Smooth muscle cell (in vitro differentiated cells): ENCODE measurements around the gene YIPF2. TPM values are rescaled to one million over a fixed set of nuclear protein-coding genes. Genes with fewer than 3 reads are reported as not detected.
"Not testable (repeated sequence)": the region's sequence is repeated elsewhere in the genome, so short reads cannot be mapped to it uniquely, and the experiment has no call there.

ENCODE experiments used
- DNase-seq: peaks from one replicate; lab custom pipeline; 2025; ENCODE audit not compliant: unreplicated experiment; lab: John Stamatoyannopoulos, UW
- H2AFZ ChIP-seq: fragments of 200-600 bp; sonication (generic); 2 replicates; pipeline ENCODE4 v1.6.0; 2016; ENCODE audit warnings: antibody characterized with exemption, low read depth, mild to moderate bottlenecking
- H3F3A ChIP-seq: fragments of 200-600 bp; sonication (generic); 2 replicates; pipeline ENCODE4 v1.6.0; 2017; ENCODE audit warnings: antibody characterized with exemption, low read depth
- H3K27ac ChIP-seq: fragments of 200-600 bp; sonication (generic); 2 replicates; pipeline ENCODE4 v1.5.1; 2016; ENCODE audit warnings: low read depth, mild to moderate bottlenecking
- H3K27me3 ChIP-seq: fragments of 200-600 bp; sonication (generic); 2 replicates; pipeline ENCODE4 v1.6.1; 2016; ENCODE audit warnings: low read depth, mild to moderate bottlenecking
- H3K36me3 ChIP-seq: fragments of 200-600 bp; sonication (generic); 2 replicates; pipeline ENCODE4 v1.5.1; 2016; ENCODE audit warnings: low read depth
- H3K4me1 ChIP-seq: fragments of 200-600 bp; sonication (generic); 2 replicates; pipeline ENCODE4 v1.5.1; 2016; ENCODE audit warnings: low read depth
- H3K4me2 ChIP-seq: fragments of 200-600 bp; sonication (generic); 2 replicates; pipeline ENCODE4 v1.6.0; 2016; ENCODE audit warnings: mild to moderate bottlenecking
- H3K4me3 ChIP-seq: fragments of 200-600 bp; sonication (generic); 2 replicates; pipeline ENCODE4 v1.5.1; 2016; ENCODE audit warnings: mild to moderate bottlenecking
- H3K79me2 ChIP-seq: fragments of 200-600 bp; sonication (generic); 2 replicates; pipeline ENCODE4 v1.6.0; 2016; ENCODE audit warnings: low read depth, mild to moderate bottlenecking
- H3K9ac ChIP-seq: fragments of 200-600 bp; sonication (generic); 2 replicates; pipeline ENCODE4 v1.6.0; 2016; ENCODE audit warnings: low read depth
- H3K9me3 ChIP-seq: fragments of 200-600 bp; sonication (generic); replicated peaks from 2 replicates; pipeline ENCODE4 v1.5.1; 2016; ENCODE audit warnings: low read depth
- H4K20me1 ChIP-seq: fragments of 200-600 bp; sonication (generic); 2 replicates; pipeline ENCODE4 v1.6.0; 2016; ENCODE audit warnings: low read depth
- WGBS: methylation state at CpG from one replicate; pipeline ENCODE4 v1.1.7; 2016; ENCODE audit warnings: low lambda C conversion rate; 5-methylcytosine and 5-hydroxymethylcytosine counted together
- polyA plus RNA-seq: library from polyadenylated mRNA; unstranded; fragments of >200 nt; fragmentation: Nextera tagmentation; extraction: Ambion mirVana; gene quantifications from 2 replicates; pipeline ENCODE4 v1.2.1, GENCODE V29; 2016
- total RNA-seq: library from RNA; depleted of rRNA; stranded (reverse); fragments of >200 nt; gene quantifications from 2 replicates; pipeline ENCODE4 v1.2.3, GENCODE V29; 2014
- TF ChIP-seq, protein P1 (sequence below): fragments of 200-600 bp; sonication (generic); IDR thresholded peaks from 2 replicates; pipeline ENCODE4 v1.5.1; 2017; ENCODE audit warnings: borderline replicate concordance, mild to moderate bottlenecking, antibody characterized with exemption; ENCODE audit not compliant: insufficient read depth, poor library complexity, severe bottlenecking

Gene YIPF2
- total and polyA plus RNA-seq, 2 experiments from 2014 or later = 90.6 to 106 TPM

DNA sequence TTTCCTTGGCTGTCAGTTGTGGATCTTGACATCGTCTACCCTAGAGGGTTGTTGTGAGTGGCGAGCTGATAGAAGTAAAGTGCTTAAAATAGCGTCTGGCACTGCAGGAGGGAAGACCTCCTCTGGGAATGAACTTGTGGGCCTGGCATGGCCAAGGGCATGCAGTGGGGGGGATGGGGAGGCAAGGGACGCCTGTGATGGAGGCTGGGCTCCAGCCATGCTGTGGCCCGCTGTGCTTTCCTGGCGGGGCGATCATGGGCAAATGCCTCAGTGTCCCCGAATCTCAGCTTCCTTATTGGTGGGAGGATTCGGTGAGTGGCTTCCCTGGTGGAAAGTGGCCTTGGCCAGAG, 46.4 kb downstream of the YIPF2 start:
- peaks cover 100% of the 10 kb centered on the region for H4K20me1 ChIP-seq
- H3K27ac ChIP-seq = no peak overlapping the region
- DNase-seq = no peak
- WGBS = 77% methylated on average over 9 of the region's 9 CpGs
- H3K27me3 ChIP-seq = no peaks in the 10 kb centered on the region
- no peak overlapping the region for H3K4me2 ChIP-seq
- TF ChIP-seq, protein P1, sequence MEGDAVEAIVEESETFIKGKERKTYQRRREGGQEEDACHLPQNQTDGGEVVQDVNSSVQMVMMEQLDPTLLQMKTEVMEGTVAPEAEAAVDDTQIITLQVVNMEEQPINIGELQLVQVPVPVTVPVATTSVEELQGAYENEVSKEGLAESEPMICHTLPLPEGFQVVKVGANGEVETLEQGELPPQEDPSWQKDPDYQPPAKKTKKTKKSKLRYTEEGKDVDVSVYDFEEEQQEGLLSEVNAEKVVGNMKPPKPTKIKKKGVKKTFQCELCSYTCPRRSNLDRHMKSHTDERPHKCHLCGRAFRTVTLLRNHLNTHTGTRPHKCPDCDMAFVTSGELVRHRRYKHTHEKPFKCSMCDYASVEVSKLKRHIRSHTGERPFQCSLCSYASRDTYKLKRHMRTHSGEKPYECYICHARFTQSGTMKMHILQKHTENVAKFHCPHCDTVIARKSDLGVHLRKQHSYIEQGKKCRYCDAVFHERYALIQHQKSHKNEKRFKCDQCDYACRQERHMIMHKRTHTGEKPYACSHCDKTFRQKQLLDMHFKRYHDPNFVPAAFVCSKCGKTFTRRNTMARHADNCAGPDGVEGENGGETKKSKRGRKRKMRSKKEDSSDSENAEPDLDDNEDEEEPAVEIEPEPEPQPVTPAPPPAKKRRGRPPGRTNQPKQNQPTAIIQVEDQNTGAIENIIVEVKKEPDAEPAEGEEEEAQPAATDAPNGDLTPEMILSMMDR = no peak
- peaks cover 93% of the 10 kb centered on the region for H3K79me2 ChIP-seq
- no peaks in the 10 kb centered on the region for H3K36me3 ChIP-seq
- no peaks in the 10 kb centered on the region for H3K9me3 ChIP-seq
- H3K4me3 ChIP-seq = no peak overlapping the region
- no peak overlapping the region for H3K9ac ChIP-seq
- H3F3A ChIP-seq = peaks cover 32% of the 10 kb centered on the region
- peaks cover 34% of the 10 kb centered on the region for H3K4me1 ChIP-seq
- H2AFZ ChIP-seq = no peak overlapping the region

DNA sequence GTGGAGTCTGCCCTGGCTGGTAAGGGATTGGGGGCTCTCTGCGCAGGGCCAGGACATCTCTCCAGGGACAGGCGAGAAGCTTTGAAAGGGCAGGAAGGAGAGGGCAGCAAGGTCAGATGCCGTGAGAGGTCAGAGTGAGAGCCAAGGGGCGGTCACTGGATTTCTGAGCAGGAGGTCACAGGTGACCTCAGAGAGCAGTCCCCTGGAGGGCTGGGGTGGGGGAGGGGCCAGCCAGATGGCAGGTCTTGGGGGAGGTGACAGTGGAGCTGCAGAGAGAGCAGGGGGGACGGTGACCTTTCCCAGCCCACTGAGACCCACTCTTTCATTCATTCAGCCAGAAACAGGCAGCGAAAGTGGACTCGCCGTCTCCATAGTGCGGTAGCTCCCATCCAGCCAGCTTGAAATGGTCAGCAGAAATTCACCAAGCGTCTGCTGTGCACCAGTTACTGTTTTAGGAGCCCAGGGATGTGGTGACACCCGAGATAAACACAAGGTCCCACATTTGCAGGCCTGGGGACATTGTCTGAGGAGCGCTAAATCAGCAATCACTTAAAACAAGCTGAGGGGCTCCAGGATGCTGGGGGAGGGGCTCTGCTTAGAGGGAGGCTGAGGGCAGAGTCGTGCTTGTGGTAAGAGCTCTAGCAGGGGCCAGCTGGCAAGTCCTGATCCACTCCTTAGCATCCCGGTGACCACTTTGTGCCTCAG, 46.9 kb downstream of the YIPF2 start:
- Histone ChIP-seq H3K27me3 (no peaks in the 10 kb centered on the region), H3K4me1 (peaks cover 34% of the 10 kb centered on the region), H3K9me3 (no peaks in the 10 kb centered on the region), H3F3A (peaks cover 32% of the 10 kb centered on the region), H4K20me1 (peaks cover 100% of the 10 kb centered on the region), H3K4me3 (no peak overlapping the region), H3K27ac (no peak overlapping the region), H3K9ac (no peak overlapping the region), H2AFZ (no peak overlapping the region), H3K4me2 (no peak overlapping the region), H3K36me3 (no peaks in the 10 kb centered on the region), H3K79me2 (peaks cover 93% of the 10 kb centered on the region)
- WGBS = 63% methylated on average over 13 of the region's 14 CpGs
- TF ChIP-seq, protein P1 = no peak
- no peak for DNase-seq

DNA sequence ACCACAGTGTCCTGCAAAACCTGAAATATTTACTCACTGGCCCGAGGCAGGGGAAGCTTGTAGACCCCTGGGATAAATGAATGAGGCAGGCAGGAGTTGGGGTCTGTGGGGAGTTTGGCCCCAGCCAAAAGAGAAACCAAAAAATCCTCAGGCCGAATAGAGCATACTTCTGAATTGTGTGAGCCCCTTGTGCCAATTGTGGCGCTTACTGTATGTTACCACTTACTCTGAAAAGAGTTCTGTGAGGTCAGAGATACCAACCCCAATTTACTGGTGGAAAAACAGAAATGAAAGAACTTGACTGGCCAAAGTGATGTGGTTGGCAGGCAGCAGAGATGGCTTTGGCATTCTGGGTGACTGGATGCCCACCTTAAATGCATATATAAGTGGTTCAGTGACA, 50.2 kb downstream of the YIPF2 start:
- no peak overlapping the region for H2AFZ ChIP-seq
- H3K36me3 ChIP-seq = no peaks in the 10 kb centered on the region
- 97% methylated on average over 3 of the region's 3 CpGs for WGBS
- H3K4me2 ChIP-seq = no peak overlapping the region
- no peak for DNase-seq
- no peak overlapping the region for H3K9ac ChIP-seq
- TF ChIP-seq, protein P1 = no peak
- peaks cover 10% of the 10 kb centered on the region for H3F3A ChIP-seq
- peaks cover 20% of the 10 kb centered on the region for H3K4me1 ChIP-seq
- no peak overlapping the region for H3K4me3 ChIP-seq
- peaks cover 96% of the 10 kb centered on the region for H4K20me1 ChIP-seq
- peak overlapping the region; percentile 31 for H3K27ac ChIP-seq
- no peaks in the 10 kb centered on the region for H3K27me3 ChIP-seq
- H3K9me3 ChIP-seq = no peaks in the 10 kb centered on the region
- H3K79me2 ChIP-seq = peaks cover 99% of the 10 kb centered on the region

DNA sequence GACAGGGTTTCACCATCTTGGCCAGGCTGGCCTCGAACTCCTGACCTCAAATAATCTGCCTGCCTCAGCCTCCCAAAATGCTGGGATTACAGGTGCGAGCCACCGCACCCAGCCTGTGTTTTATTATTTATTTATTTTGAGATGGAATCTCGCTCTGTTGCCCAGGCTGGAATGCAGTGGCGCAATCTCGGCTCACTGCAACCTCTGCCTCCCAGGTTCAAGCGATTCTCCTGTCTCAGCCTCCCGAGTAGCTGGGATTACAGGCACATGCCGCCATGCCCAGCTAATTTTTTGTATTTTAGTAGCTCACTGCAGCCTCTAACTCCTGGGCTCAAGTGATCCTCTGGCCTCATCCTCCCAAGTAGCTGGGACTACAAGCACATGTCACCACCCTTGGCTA, 50.8 kb downstream of the YIPF2 start:
- Histone ChIP-seq H4K20me1 (peaks cover 95% of the 10 kb centered on the region), H3K79me2 (peaks cover 99% of the 10 kb centered on the region), H3K4me1 (peaks cover 26% of the 10 kb centered on the region), H3F3A (peaks cover 10% of the 10 kb centered on the region), H3K27ac (peak overlapping the region; percentile 31)
- H3K9me3 ChIP-seq, H3K9ac ChIP-seq, H3K36me3 ChIP-seq, H3K4me2 ChIP-seq, DNase-seq, H2AFZ ChIP-seq, H3K27me3 ChIP-seq, H3K4me3 ChIP-seq: not testable (repeated sequence)
- WGBS = 95% methylated on average over 9 of the region's 9 CpGs
